DND-41 (cell line): ENCODE data around the gene BBS12.

Experiments
- EZH2 ChIP-seq: IDR thresholded peaks from 3 replicates; pipeline ENCODE4 v1.6.1; 2012; ENCODE audit warnings: borderline replicate concordance, low read depth, mild to moderate bottlenecking, moderate library complexity, low read length, inconsistent platforms; ENCODE audit not compliant: severe bottlenecking
- TF ChIP-seq, protein P1 (sequence below): IDR thresholded peaks from 2 replicates; pipeline ENCODE4 v1.5.1; 2012; ENCODE audit warnings: borderline replicate concordance, low read length, moderate library complexity, mild to moderate bottlenecking; ENCODE audit not compliant: poor library complexity, severe bottlenecking; ENCODE audit errors: extremely low read depth

DNA sequence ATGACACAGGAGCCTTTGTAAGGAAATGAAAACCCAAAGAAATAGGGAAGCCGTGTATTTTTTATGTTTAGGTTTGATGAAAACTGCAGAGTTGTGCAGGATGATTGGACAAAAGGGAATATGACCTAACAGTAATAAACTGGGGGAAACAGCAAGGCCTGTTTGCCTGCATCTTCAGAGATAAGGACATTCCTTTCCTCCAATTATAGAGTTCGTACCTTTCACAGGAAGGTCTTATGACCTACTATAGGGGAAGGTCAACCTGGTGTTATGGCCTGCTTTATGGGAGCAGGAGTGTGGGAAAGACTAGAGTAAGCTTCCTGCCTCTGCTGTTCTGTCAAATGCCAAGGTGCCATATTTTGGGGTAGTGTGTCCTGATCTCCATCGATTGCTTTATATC lies 42.5 kb downstream of the BBS12 start:
- TF ChIP-seq, protein P1, sequence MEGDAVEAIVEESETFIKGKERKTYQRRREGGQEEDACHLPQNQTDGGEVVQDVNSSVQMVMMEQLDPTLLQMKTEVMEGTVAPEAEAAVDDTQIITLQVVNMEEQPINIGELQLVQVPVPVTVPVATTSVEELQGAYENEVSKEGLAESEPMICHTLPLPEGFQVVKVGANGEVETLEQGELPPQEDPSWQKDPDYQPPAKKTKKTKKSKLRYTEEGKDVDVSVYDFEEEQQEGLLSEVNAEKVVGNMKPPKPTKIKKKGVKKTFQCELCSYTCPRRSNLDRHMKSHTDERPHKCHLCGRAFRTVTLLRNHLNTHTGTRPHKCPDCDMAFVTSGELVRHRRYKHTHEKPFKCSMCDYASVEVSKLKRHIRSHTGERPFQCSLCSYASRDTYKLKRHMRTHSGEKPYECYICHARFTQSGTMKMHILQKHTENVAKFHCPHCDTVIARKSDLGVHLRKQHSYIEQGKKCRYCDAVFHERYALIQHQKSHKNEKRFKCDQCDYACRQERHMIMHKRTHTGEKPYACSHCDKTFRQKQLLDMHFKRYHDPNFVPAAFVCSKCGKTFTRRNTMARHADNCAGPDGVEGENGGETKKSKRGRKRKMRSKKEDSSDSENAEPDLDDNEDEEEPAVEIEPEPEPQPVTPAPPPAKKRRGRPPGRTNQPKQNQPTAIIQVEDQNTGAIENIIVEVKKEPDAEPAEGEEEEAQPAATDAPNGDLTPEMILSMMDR, result no peak
- TF ChIP-seq EZH2, result no peak
